Testis (tissue), 2 donors: ENCODE results near the gene ZNF428.

Source experiments
- POLR2A ChIP-seq: fragments of 450-650 bp; IDR thresholded peaks from one replicate; pipeline ENCODE4 v1.6.1; 2017; ENCODE audit warnings: antibody characterized with exemption, mild to moderate bottlenecking, moderate library complexity
- TF ChIP-seq, protein P1 (sequence below), 3 experiments: fragments of 450-650 bp in 2 of 3; fragments of 200-600 bp in 1 of 3; sonication (generic) in 1 of 3; IDR thresholded peaks; one replicate each; pipeline ENCODE4 v1.5.1; 2016 to 2019; ENCODE audit warnings: antibody characterized with exemption in 3 of 3, mild to moderate bottlenecking in 2 of 3, moderate library complexity in 1 of 3

GRCh38 chr19:43648633-43649032 lies 29.2 kb upstream of the ZNF428 start:
- TF ChIP-seq, protein P1, sequence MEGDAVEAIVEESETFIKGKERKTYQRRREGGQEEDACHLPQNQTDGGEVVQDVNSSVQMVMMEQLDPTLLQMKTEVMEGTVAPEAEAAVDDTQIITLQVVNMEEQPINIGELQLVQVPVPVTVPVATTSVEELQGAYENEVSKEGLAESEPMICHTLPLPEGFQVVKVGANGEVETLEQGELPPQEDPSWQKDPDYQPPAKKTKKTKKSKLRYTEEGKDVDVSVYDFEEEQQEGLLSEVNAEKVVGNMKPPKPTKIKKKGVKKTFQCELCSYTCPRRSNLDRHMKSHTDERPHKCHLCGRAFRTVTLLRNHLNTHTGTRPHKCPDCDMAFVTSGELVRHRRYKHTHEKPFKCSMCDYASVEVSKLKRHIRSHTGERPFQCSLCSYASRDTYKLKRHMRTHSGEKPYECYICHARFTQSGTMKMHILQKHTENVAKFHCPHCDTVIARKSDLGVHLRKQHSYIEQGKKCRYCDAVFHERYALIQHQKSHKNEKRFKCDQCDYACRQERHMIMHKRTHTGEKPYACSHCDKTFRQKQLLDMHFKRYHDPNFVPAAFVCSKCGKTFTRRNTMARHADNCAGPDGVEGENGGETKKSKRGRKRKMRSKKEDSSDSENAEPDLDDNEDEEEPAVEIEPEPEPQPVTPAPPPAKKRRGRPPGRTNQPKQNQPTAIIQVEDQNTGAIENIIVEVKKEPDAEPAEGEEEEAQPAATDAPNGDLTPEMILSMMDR (IDR thresholded peaks at IDR 0.05), result no peak
- no peak for TF ChIP-seq POLR2A
